NT2/D1 (cell line): ENCODE data around the gene CERS6.

ENCODE experiments used
- DNase-seq: peaks from one replicate; pipeline ENCODE4 v3.0.0-alpha.2; 2011; ENCODE audit warnings: low read depth, low spot score
- H3K27me3 ChIP-seq: 2 replicates; pipeline ENCODE4 v1.6.0; 2011; ENCODE audit warnings: mild to moderate bottlenecking; ENCODE audit not compliant: insufficient read length, insufficient read depth
- H3K36me3 ChIP-seq: 2 replicates; pipeline ENCODE4 v1.6.1; 2011; ENCODE audit warnings: mild to moderate bottlenecking, low read length, mixed read lengths; ENCODE audit not compliant: insufficient read depth, insufficient read length
- H3K4me1 ChIP-seq: 2 replicates; pipeline ENCODE4 v1.5.1; 2011; ENCODE audit not compliant: insufficient read depth, insufficient read length
- H3K4me3 ChIP-seq: 2 replicates; pipeline ENCODE4 v1.5.1; 2011; ENCODE audit warnings: low read depth; ENCODE audit not compliant: insufficient read length
- H3K9ac ChIP-seq: 2 replicates; pipeline ENCODE4 v1.6.0; 2011; ENCODE audit warnings: low read depth; ENCODE audit not compliant: insufficient read length
- H3K9me3 ChIP-seq: 2 replicates; pipeline ENCODE4 v1.5.1; 2011; ENCODE audit warnings: mild to moderate bottlenecking, low read length; ENCODE audit not compliant: insufficient read depth
- SUZ12 ChIP-seq: IDR thresholded peaks from 2 replicates; pipeline ENCODE4 v1.6.1; 2011; ENCODE audit not compliant: insufficient read length, insufficient read depth; ENCODE audit errors: extremely low read depth
- YY1 ChIP-seq: IDR thresholded peaks from 2 replicates; pipeline ENCODE4 v1.6.1; 2011; ENCODE audit not compliant: insufficient read length, insufficient read depth
- ZNF274 ChIP-seq: IDR thresholded peaks from 2 replicates; pipeline ENCODE4 v1.6.1; 2011; ENCODE audit warnings: mild to moderate bottlenecking, low read depth, low read length

The CERS6 gene

DNA sequence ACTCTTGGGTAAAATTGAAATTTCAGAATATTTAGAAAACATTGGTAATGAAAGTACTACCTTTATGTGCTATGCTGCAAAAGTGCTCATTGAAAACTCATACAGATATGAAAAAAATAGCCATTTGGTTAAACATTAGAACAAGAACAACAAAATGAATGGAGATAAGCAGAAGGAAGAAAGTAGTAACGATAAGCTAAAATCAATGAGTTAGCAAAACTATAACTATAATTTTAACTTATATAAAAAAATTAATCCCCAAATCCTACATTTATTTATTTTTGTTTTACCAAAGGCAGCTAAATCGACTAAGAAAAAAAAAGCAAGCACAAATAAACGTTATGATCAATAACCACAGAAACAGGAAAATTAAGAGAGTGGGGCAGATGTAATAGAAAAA lies 99.2 kb downstream of the CERS6 start:
- Histone ChIP-seq H3K36me3 (no peaks in the 10 kb centered on the region), H3K27me3 (no peaks in the 10 kb centered on the region), H3K4me3 (no peak overlapping the region), H3K9ac (no peak overlapping the region), H3K4me1 (peaks cover 5% of the 10 kb centered on the region), H3K9me3 (0 out of 2 replicates have a peak, but pooled peaks cover 4% of the 10 kb centered on the region)
- no peak for DNase-seq
- TF ChIP-seq ZNF274 (no peak), YY1 (no peak), SUZ12 (no peak)

DNA sequence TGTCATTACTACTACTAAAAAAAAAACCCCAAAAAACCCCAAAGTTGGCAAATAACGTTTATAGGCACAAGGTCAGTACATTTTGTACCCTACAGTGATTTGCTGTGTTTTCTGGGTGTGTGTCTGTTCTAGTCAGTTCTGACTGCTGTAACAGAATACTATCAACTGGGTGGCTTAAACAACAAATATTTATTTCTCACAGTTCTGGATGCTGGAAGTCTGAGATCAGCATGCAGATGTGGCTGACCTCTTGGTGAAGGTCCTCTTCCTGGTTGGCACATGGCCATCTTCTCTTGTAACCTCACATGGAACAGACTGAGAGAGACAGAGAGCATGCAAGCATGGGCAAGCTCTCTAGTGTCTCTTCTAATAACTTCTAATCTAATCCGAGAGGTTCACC lies 103.1 kb downstream of the CERS6 start:
- DNase-seq: no peak
- no peak for TF ChIP-seq ZNF274
- TF ChIP-seq SUZ12: no peak
- TF ChIP-seq YY1: no peak
- H3K9me3 ChIP-seq: 0 out of 2 replicates have a peak, but pooled peaks cover 4% of the 10 kb centered on the region

GRCh38 chr2:168560817-168561499 lies 104.9 kb downstream of the CERS6 start:
- H3K27me3 ChIP-seq: no peaks in the 10 kb centered on the region
- no peak overlapping the region for H3K4me3 ChIP-seq
- TF ChIP-seq YY1 (no peak), SUZ12 (no peak), ZNF274 (no peak)
- H3K4me1 ChIP-seq: no peaks in the 10 kb centered on the region
- DNase-seq: no peak
- no peak overlapping the region for H3K9ac ChIP-seq
- 0 out of 2 replicates have a peak, but pooled peaks cover 4% of the 10 kb centered on the region for H3K9me3 ChIP-seq
- peaks cover 6% of the 10 kb centered on the region for H3K36me3 ChIP-seq

More for the DNA sequence above, 103.1 kb downstream of the CERS6 start:
- H3K4me3 ChIP-seq: no peak overlapping the region
- peaks cover 6% of the 10 kb centered on the region for H3K36me3 ChIP-seq
- H3K27me3 ChIP-seq: no peaks in the 10 kb centered on the region
- no peak overlapping the region for H3K9ac ChIP-seq
- no peaks in the 10 kb centered on the region for H3K4me1 ChIP-seq

GRCh38 chr2:168561991-168562390 lies 105.9 kb downstream of the CERS6 start:
- peaks cover 6% of the 10 kb centered on the region for H3K36me3 ChIP-seq
- no peak overlapping the region for H3K9ac ChIP-seq
- no peak overlapping the region for H3K4me3 ChIP-seq
- no peak for DNase-seq
- H3K4me1 ChIP-seq: no peaks in the 10 kb centered on the region
- 0 out of 2 replicates have a peak, but pooled peaks cover 4% of the 10 kb centered on the region for H3K9me3 ChIP-seq
- H3K27me3 ChIP-seq: no peaks in the 10 kb centered on the region
- TF ChIP-seq YY1 (no peak), SUZ12 (no peak), ZNF274 (no peak)

GRCh38 chr2:168562971-168563370 lies 106.9 kb downstream of the CERS6 start:
- Histone ChIP-seq H3K27me3 (no peaks in the 10 kb centered on the region), H3K9ac (no peak overlapping the region), H3K4me3 (no peak overlapping the region), H3K4me1 (no peaks in the 10 kb centered on the region), H3K9me3 (0 out of 2 replicates have a peak, but pooled peaks cover 4% of the 10 kb centered on the region), H3K36me3 (peaks cover 6% of the 10 kb centered on the region)
- DNase-seq: no peak
- TF ChIP-seq ZNF274 (no peak), SUZ12 (no peak), YY1 (no peak)

- no peak overlapping the region for H3K4me3 ChIP-seq
- H3K27me3 ChIP-seq: no peaks in the 10 kb centered on the region
- no peak overlapping the region for H3K9ac ChIP-seq
- no peak for DNase-seq
- peaks cover 6% of the 10 kb centered on the region for H3K36me3 ChIP-seq
- no peaks in the 10 kb centered on the region for H3K9me3 ChIP-seq
- H3K4me1 ChIP-seq: no peaks in the 10 kb centered on the region
- no peak for TF ChIP-seq SUZ12
- TF ChIP-seq YY1: no peak
- no peak for TF ChIP-seq ZNF274
Measured at GRCh38 chr2:168564641-168565040, 108.6 kb downstream of the CERS6 start.

GRCh38 chr2:168565112-168565511 lies 109.0 kb downstream of the CERS6 start:
- Histone ChIP-seq H3K9ac (no peak overlapping the region), H3K9me3 (no peaks in the 10 kb centered on the region), H3K4me3 (no peak overlapping the region), H3K27me3 (no peaks in the 10 kb centered on the region), H3K4me1 (no peaks in the 10 kb centered on the region), H3K36me3 (peaks cover 6% of the 10 kb centered on the region)
- TF ChIP-seq YY1 (no peak), SUZ12 (no peak), ZNF274 (no peak)
- no peak for DNase-seq
